ENCODE data around the gene EIF2A. TPM values are rescaled to one million over a fixed set of nuclear protein-coding genes. Genes with fewer than 3 reads are reported as not detected.

EIF2A gene
- total RNA-seq, 1 donor: 238 TPM

- Histone ChIP-seq H3K27me3 (ENCODE audit: insufficient read depth, low read length) (no peaks in the 10 kb centered on the region), H3K27ac (ENCODE audit: low read depth, low read length) (no peak overlapping the region), H3K4me1 (ENCODE audit: insufficient read depth, low read length) (no peaks in the 10 kb centered on the region), H2AFZ (ENCODE audit: low read length) (no peak overlapping the region), H3K36me3 (ENCODE audit: insufficient read depth, low read length) (no peaks in the 10 kb centered on the region), H3K4me2 (ENCODE audit: insufficient read depth, low read length) (no peak overlapping the region), H3K4me3 (ENCODE audit: insufficient read depth, low read length) (no peak overlapping the region), H4K20me1 (ENCODE audit: insufficient read depth, low read length) (peaks cover 36% of the 10 kb centered on the region), H3K79me2 (ENCODE audit: insufficient read depth, low read length) (peaks cover 81% of the 10 kb centered on the region), H3K9me3 (ENCODE audit: low read depth, low read length) (no peaks in the 10 kb centered on the region)
- peak; percentile 23 for DNase-seq (ENCODE audit: insufficient read length, low spot score, missing footprints)
- TF ChIP-seq CTCF (IDR thresholded peaks at IDR 0.05; ENCODE audit: extremely low read depth, low read depth, low read length): no peak
Observed at GRCh38 chr3:150611666-150612065, 65.1 kb downstream of the EIF2A start.

- TF ChIP-seq CTCF (IDR thresholded peaks at IDR 0.05; ENCODE audit: extremely low read depth, low read depth, low read length): no peak
- H3K4me3 ChIP-seq (ENCODE audit: insufficient read depth, low read length): no peak overlapping the region
- H3K27me3 ChIP-seq (ENCODE audit: insufficient read depth, low read length): no peaks in the 10 kb centered on the region
- no peak overlapping the region for H3K27ac ChIP-seq (ENCODE audit: low read depth, low read length)
- no peaks in the 10 kb centered on the region for H3K4me1 ChIP-seq (ENCODE audit: insufficient read depth, low read length)
- no peak overlapping the region for H2AFZ ChIP-seq (ENCODE audit: low read length)
- no peak overlapping the region for H3K4me2 ChIP-seq (ENCODE audit: insufficient read depth, low read length)
- H3K9me3 ChIP-seq (ENCODE audit: low read depth, low read length): no peaks in the 10 kb centered on the region
- peaks cover 81% of the 10 kb centered on the region for H3K79me2 ChIP-seq (ENCODE audit: insufficient read depth, low read length)
- DNase-seq (ENCODE audit: insufficient read length, low spot score, missing footprints): no peak
- H3K36me3 ChIP-seq (ENCODE audit: insufficient read depth, low read length): no peaks in the 10 kb centered on the region
- H4K20me1 ChIP-seq (ENCODE audit: insufficient read depth, low read length): peaks cover 37% of the 10 kb centered on the region
Observed at GRCh38 chr3:150612494-150612893, 65.9 kb downstream of the EIF2A start.

- Histone ChIP-seq H3K4me3 (ENCODE audit: insufficient read depth, low read length) (no peak overlapping the region), H3K4me2 (ENCODE audit: insufficient read depth, low read length) (no peak overlapping the region), H2AFZ (ENCODE audit: low read length) (no peak overlapping the region), H3K79me2 (ENCODE audit: insufficient read depth, low read length) (peaks cover 81% of the 10 kb centered on the region), H4K20me1 (ENCODE audit: insufficient read depth, low read length) (peaks cover 39% of the 10 kb centered on the region), H3K9me3 (ENCODE audit: low read depth, low read length) (no peaks in the 10 kb centered on the region), H3K27me3 (ENCODE audit: insufficient read depth, low read length) (no peaks in the 10 kb centered on the region), H3K4me1 (ENCODE audit: insufficient read depth, low read length) (no peaks in the 10 kb centered on the region), H3K36me3 (ENCODE audit: insufficient read depth, low read length) (no peaks in the 10 kb centered on the region), H3K27ac (ENCODE audit: low read depth, low read length) (no peak overlapping the region)
- no peak for TF ChIP-seq CTCF (IDR thresholded peaks at IDR 0.05; ENCODE audit: extremely low read depth, low read depth, low read length)
- DNase-seq (ENCODE audit: insufficient read length, low spot score, missing footprints): peak; percentile 50
Observed at GRCh38 chr3:150613034-150613433, 66.4 kb downstream of the EIF2A start.

- H3K9me3 ChIP-seq (ENCODE audit: low read depth, low read length): no peaks in the 10 kb centered on the region
- no peak overlapping the region for H3K27ac ChIP-seq (ENCODE audit: low read depth, low read length)
- peaks cover 38% of the 10 kb centered on the region for H4K20me1 ChIP-seq (ENCODE audit: insufficient read depth, low read length)
- H3K36me3 ChIP-seq (ENCODE audit: insufficient read depth, low read length): peaks cover 7% of the 10 kb centered on the region
- no peak overlapping the region for H2AFZ ChIP-seq (ENCODE audit: low read length)
- TF ChIP-seq CTCF (IDR thresholded peaks at IDR 0.05; ENCODE audit: extremely low read depth, low read depth, low read length): no peak
- no peaks in the 10 kb centered on the region for H3K27me3 ChIP-seq (ENCODE audit: insufficient read depth, low read length)
- H3K4me2 ChIP-seq (ENCODE audit: insufficient read depth, low read length): no peak overlapping the region
- H3K79me2 ChIP-seq (ENCODE audit: insufficient read depth, low read length): peaks cover 81% of the 10 kb centered on the region
- no peak overlapping the region for H3K4me3 ChIP-seq (ENCODE audit: insufficient read depth, low read length)
- DNase-seq (ENCODE audit: insufficient read length, low spot score, missing footprints): no peak
- H3K4me1 ChIP-seq (ENCODE audit: insufficient read depth, low read length): no peaks in the 10 kb centered on the region
Observed at GRCh38 chr3:150613709-150614480, 67.3 kb downstream of the EIF2A start.
